ENCODE results near the gene LAD1. TPM values are rescaled to one million over a fixed set of nuclear protein-coding genes. Genes with fewer than 3 reads are reported as not detected.

LAD1 gene
- total RNA-seq, 2 experiments from 2014 or later = not detected

DNA sequence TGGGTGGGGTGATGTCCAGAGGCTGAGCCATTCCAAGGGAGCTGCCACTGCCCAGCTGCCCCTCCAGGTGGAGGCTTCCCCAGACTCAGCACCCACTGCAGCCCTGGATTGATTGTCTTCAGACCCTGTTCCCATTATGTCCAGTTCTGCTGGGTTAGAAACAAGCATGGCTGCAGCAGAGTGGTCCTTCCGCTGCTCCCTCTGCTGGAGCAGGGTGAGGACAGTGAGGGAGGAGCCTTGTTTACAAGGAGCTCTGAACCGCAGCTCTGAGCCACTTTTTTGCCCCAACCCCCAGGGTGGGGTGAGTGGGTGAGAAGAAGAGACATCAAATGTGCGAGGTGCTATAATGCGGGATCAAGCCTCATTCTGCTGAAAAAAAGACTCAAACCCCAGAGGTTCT lies 24.0 kb downstream of the LAD1 start:
- Mint-ChIP-seq H3K36me3 (ENCODE audit: low read depth) (no peaks in the 10 kb centered on the region), H3K4me3 (no peak overlapping the region), H3K27ac (no peak overlapping the region), H3K27me3 (peaks cover 16% of the 10 kb centered on the region), H3K9me3 (ENCODE audit: low read depth) (no peaks in the 10 kb centered on the region), H3K4me1 (no peaks in the 10 kb centered on the region)
- intact Hi-C loops (cut with DNase I, micrococcal nuclease) = no loop called here
- ChIA-PET POLR2A (no interaction called here), CTCF (interaction anchor here (0.7 to 3.8 kb wide), 3 partner anchors 8 to 34 kb away, joined by 3 to 22 read pairs (median 4); no protein-coding TSS in a partner anchor)
- DNase-seq (no peak), ATAC-seq (no peak)

DNA sequence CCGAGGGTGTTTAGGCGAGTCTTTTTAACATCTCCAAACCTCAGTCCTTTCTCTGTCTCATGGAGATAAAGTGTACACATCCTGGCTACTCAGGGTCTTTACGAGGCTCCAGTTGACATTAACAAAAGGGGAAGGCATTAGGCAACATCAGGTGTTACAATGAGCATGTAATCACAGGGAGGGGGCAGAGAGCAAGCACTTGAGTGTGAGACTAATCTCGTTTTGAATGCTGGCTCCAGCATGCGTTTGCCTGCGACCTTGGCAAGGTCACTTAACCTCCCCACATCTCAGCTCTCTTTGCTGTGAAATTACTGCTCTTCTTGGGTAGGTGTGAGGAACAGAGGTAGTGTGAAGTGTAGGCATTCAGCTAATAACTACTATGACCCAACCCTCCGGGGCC lies 24.8 kb downstream of the LAD1 start:
- ChIA-PET POLR2A (no interaction called here), CTCF (interaction anchor here (1.1 kb wide), 1 partner anchor 33 kb away, joined by 4 read pairs; no protein-coding TSS in a partner anchor)
- Mint-ChIP-seq H3K27me3 (peaks cover 16% of the 10 kb centered on the region), H3K4me3 (no peak overlapping the region), H3K9me3 (ENCODE audit: low read depth) (no peaks in the 10 kb centered on the region), H3K4me1 (no peaks in the 10 kb centered on the region), H3K36me3 (ENCODE audit: low read depth) (no peaks in the 10 kb centered on the region), H3K27ac (no peak overlapping the region)
- intact Hi-C loops (cut with DNase I, micrococcal nuclease) = no loop called here
- DNase-seq = no peak
- ATAC-seq = no peak

DNA sequence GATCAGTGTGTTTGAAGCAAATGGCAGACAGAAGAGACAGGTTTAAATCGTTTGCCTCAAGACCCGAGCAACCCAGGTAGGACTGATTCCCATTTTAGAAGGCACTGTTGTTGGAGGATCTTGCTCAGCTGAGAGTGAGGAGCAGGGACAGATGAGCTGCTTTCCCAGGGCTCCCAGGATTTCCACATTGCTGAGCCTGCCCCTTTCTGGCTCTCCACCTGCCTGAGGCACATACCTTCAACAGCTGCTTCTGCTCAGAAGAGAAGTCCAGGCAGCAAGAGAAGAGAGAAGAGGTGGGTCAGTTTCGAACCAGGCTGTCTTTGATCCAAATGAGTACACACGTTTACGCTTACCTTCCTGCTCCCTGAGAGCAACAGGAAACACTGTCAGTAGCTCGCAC lies 27.3 kb downstream of the LAD1 start:
- Mint-ChIP-seq H3K4me3 (no peak overlapping the region), H3K27ac (no peak overlapping the region), H3K4me1 (no peaks in the 10 kb centered on the region), H3K36me3 (ENCODE audit: low read depth) (no peaks in the 10 kb centered on the region), H3K27me3 (peaks cover 24% of the 10 kb centered on the region), H3K9me3 (ENCODE audit: low read depth) (no peaks in the 10 kb centered on the region)
- POLR2A ChIA-PET = no interaction called here
- ATAC-seq (no peak), DNase-seq (no peak)
- intact Hi-C loops (cut with DNase I, micrococcal nuclease) = no loop called here
- CTCF ChIA-PET = interaction anchor here (1.3 to 1.4 kb wide), 2 partner anchors 9 to 16 kb away, joined by 3 read pairs; no protein-coding TSS in a partner anchor

DNA sequence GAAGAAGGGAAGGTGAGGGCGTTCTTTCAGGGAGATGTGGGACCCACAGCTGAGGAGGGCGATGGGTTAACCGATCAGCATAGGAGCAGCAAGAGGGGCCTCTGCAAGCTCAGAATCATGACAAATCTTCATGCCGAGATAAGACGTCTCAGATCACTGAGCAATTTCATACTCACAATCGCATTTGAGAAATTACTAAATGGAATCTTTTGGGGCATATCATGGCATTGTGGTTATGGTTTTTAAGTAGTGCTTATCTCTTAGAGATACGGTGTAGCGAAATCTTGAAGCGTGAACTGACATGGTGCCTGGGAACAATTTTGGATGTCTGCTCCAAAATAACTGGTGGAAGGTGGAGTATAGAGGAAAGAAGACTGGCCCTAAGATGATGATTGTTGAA lies 27.8 kb downstream of the LAD1 start:
- DNase-seq = no peak
- Mint-ChIP-seq H3K4me1 (no peaks in the 10 kb centered on the region), H3K9me3 (ENCODE audit: low read depth) (no peaks in the 10 kb centered on the region), H3K36me3 (ENCODE audit: low read depth) (no peaks in the 10 kb centered on the region), H3K27me3 (peaks cover 24% of the 10 kb centered on the region), H3K27ac (no peak overlapping the region), H3K4me3 (no peak overlapping the region)
- intact Hi-C loops (cut with DNase I, micrococcal nuclease) = no loop called here
- CTCF ChIA-PET = interaction anchor here (1.3 kb wide), 1 partner anchor 16 kb away, joined by 3 read pairs; no protein-coding TSS in a partner anchor
- ATAC-seq = no peak
- POLR2A ChIA-PET = interaction anchor here (0.6 kb wide), 1 partner anchor 190 kb away, joined by 4 read pairs; no protein-coding TSS in a partner anchor

DNA sequence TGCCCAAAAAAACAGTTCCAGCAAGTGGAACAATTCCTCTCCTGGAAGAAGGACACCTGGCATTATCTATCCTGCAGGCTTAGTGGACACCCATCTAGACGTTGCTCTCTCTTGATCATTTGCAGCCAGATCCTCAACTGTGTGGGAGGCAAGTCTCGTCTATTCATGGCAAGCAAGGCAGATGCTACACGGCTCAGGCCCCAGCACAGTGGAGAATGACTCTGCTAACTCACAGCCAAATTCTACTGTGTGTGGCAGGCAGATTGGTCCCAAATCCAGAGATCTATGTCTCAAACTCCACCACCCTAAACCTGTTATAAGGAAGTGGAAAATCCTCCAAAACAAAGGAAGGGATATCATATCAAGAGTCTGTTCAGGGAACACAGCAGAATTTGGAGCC lies 28.6 kb downstream of the LAD1 start:
- DNase-seq = no peak
- H3K9me3 Mint-ChIP-seq (ENCODE audit: low read depth) = no peaks in the 10 kb centered on the region
- no peak for ATAC-seq
- H3K27ac Mint-ChIP-seq = no peak overlapping the region
- H3K4me1 Mint-ChIP-seq = no peaks in the 10 kb centered on the region
- no peaks in the 10 kb centered on the region for H3K36me3 Mint-ChIP-seq (ENCODE audit: low read depth)
- peaks cover 24% of the 10 kb centered on the region for H3K27me3 Mint-ChIP-seq
- ChIA-PET POLR2A (interaction anchor here (0.6 kb wide), 1 partner anchor 191 kb away, joined by 4 read pairs; no protein-coding TSS in a partner anchor), CTCF (interaction anchor here (1.3 kb wide), 1 partner anchor 15 kb away, joined by 3 read pairs; no protein-coding TSS in a partner anchor)
- intact Hi-C loops (cut with DNase I, micrococcal nuclease) = no loop called here
- no peak overlapping the region for H3K4me3 Mint-ChIP-seq

DNA sequence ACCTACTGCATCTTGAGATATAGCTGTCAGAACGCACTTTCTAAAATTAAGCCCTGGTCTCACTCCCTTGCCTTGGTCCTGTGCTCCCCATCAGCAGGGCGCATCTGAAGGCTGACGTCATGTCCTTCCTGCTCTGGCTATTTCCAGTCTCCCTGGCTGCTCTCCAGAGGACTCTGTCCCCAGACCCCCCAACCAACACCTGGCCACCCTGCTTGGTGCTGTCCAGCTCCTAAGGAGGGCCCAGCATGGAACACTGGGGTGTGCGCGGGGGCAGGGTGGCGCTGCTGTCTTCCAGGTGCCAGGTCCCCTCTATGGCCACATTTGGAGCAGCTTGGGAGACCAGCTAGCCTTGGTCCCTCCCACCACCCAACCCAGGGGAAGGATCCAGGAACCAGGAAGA lies 29.9 kb downstream of the LAD1 start:
- ATAC-seq (no peak), DNase-seq (no peak)
- H3K4me1 Mint-ChIP-seq = no peaks in the 10 kb centered on the region
- intact Hi-C loops (cut with DNase I, micrococcal nuclease) = no loop called here
- no peaks in the 10 kb centered on the region for H3K36me3 Mint-ChIP-seq (ENCODE audit: low read depth)
- H3K27ac Mint-ChIP-seq = no peak overlapping the region
- POLR2A ChIA-PET = no interaction called here
- H3K9me3 Mint-ChIP-seq (ENCODE audit: low read depth) = no peaks in the 10 kb centered on the region
- CTCF ChIA-PET = interaction anchor here (0.6 to 0.9 kb wide), 2 partner anchors 23 to 202 kb away, joined by 3 to 4 read pairs; no protein-coding TSS in a partner anchor
- H3K27me3 Mint-ChIP-seq = peaks cover 22% of the 10 kb centered on the region
- H3K4me3 Mint-ChIP-seq = no peak overlapping the region

DNA sequence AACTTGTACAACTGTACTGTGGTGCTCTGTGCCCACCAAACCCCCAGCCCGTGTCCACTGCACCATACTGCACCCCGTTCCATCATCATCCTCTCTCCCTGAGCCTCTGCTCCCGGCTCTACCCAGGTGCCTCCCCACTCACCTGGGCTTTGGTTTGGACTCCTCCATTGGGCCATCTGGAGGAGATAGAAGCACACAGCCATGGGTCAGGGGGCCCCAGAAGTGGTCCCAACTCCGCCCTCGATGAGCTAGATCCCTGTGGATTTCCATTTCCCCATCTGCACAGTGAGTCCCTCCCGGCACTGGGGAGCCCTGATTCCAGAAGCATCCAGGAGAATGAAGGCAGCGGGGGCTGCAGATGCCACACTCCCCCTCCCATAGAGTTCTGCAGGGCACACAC lies 32.4 kb downstream of the LAD1 start:
- DNase-seq = no peak
- POLR2A ChIA-PET = no interaction called here
- H3K36me3 Mint-ChIP-seq (ENCODE audit: low read depth) = no peaks in the 10 kb centered on the region
- no peaks in the 10 kb centered on the region for H3K4me1 Mint-ChIP-seq
- no peaks in the 10 kb centered on the region for H3K9me3 Mint-ChIP-seq (ENCODE audit: low read depth)
- intact Hi-C loops (cut with DNase I, micrococcal nuclease) = no loop called here
- H3K27me3 Mint-ChIP-seq = peaks cover 20% of the 10 kb centered on the region
- CTCF ChIA-PET = interaction anchor here (1.8 kb wide), 1 partner anchor 112 kb away, joined by 6 read pairs; no protein-coding TSS in a partner anchor
- no peak for ATAC-seq
- H3K4me3 Mint-ChIP-seq = no peak overlapping the region
- H3K27ac Mint-ChIP-seq = no peak overlapping the region

DNA sequence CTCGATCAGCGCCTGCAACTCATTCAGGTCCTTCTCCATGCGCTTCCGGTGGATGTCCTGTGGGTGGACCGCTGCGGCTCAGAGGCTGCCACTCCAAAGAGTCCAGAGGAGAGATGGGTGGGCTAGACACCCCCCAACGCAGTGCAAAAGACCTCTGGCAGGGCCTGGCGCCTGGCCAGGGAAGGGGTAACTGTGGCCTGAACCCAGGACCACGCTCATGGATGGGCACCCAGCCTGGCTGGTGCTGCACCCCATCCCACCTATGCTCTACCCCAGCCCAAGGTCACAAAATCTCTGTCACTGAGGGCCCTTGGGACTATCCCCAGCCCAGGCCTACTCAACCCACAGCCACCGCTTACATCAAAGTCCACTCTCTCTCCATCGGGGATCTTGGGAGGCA lies 33.9 kb downstream of the LAD1 start:
- H3K27ac Mint-ChIP-seq = no peak overlapping the region
- no peak for DNase-seq
- no peak overlapping the region for H3K4me3 Mint-ChIP-seq
- intact Hi-C loops (cut with DNase I, micrococcal nuclease) = no loop called here
- H3K4me1 Mint-ChIP-seq = no peaks in the 10 kb centered on the region
- no peaks in the 10 kb centered on the region for H3K36me3 Mint-ChIP-seq (ENCODE audit: low read depth)
- peaks cover 13% of the 10 kb centered on the region for H3K27me3 Mint-ChIP-seq
- CTCF ChIA-PET = interaction anchor here (4.5 kb wide), 1 partner anchor 12 kb away, joined by 22 read pairs; the partner anchor contains the start of gene TNNT2
- POLR2A ChIA-PET = no interaction called here
- no peak for ATAC-seq
- no peaks in the 10 kb centered on the region for H3K9me3 Mint-ChIP-seq (ENCODE audit: low read depth)

DNA sequence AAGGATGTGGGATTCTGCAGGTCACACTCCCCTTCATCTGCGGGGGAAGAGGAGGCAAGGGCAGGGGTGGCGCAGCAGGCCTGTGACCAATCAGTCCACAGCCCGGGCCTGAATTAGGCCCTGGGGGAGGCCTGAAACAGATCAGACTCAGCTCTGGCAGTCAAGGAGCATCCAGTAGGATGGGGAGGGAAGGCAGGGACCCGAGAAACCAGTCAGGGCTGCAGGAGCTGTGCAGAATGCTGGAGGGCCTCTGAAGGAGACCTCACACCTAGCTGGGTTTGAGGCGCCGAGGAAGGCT lies 34.4 kb downstream of the LAD1 start:
- no peaks in the 10 kb centered on the region for H3K9me3 Mint-ChIP-seq (ENCODE audit: low read depth)
- no peaks in the 10 kb centered on the region for H3K36me3 Mint-ChIP-seq (ENCODE audit: low read depth)
- no peak overlapping the region for H3K27ac Mint-ChIP-seq
- ChIA-PET CTCF (interaction anchor here (4.5 kb wide), 1 partner anchor 12 kb away, joined by 22 read pairs; the partner anchor contains the start of gene TNNT2), POLR2A (no interaction called here)
- H3K4me1 Mint-ChIP-seq = no peaks in the 10 kb centered on the region
- intact Hi-C loops (cut with DNase I, micrococcal nuclease) = no loop called here
- H3K27me3 Mint-ChIP-seq = peaks cover 13% of the 10 kb centered on the region
- no peak overlapping the region for H3K4me3 Mint-ChIP-seq
- no peak for DNase-seq
- no peak for ATAC-seq

DNA sequence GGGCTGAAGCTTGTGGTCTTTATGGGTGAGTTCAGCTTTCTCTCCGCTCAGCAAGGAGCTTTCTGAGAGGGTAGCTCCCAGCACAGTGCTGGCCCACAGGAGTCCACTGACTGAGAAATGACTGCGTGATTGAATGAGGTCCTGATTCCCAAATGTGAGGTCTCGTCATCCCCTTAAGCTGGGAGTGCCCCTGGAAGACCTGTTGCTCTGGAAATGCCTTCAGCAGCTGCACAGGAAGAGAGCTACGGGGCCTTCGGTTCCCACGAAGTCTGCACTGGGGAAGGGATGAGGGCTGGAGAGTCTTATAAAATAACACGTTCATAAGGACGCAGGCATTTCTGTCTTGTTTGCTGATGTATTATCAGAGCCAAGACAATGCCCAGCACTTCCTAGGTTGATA lies 35.7 kb downstream of the LAD1 start:
- H3K36me3 Mint-ChIP-seq (ENCODE audit: low read depth) = no peaks in the 10 kb centered on the region

DNA sequence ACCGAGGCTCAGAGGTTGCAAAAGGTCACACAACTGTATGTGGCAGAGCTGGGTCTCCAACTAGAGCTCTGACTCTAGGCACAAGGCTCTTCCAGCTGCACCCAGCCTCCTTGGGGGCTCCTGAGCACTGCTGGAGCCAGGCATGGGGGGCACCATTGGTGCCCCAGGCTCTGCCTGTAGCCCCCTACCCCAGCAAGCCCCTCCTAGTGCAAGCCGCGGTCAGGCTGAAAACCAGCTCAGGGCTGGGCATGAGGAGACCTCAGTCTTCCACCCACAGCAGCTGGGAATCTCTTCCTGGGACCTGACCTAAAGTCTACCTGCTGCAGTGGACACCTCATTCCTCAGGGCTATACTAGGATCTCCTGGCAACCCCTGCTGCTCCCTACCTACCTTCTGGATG lies 36.2 kb downstream of the LAD1 start:
- Mint-ChIP-seq H3K27me3 (peaks cover 9% of the 10 kb centered on the region), H3K27ac (no peak overlapping the region), H3K4me3 (no peak overlapping the region), H3K36me3 (ENCODE audit: low read depth) (no peaks in the 10 kb centered on the region), H3K9me3 (ENCODE audit: low read depth) (no peaks in the 10 kb centered on the region), H3K4me1 (no peaks in the 10 kb centered on the region)
- no peak for ATAC-seq
- CTCF ChIA-PET = interaction anchor here (0.8 to 5.7 kb wide), 7 partner anchors 13 to 216 kb away, joined by 3 to 23 read pairs (median 4); partner anchors contain the start of gene TNNT2
- intact Hi-C loops (cut with DNase I, micrococcal nuclease) = no loop called here
- DNase-seq = no peak
- POLR2A ChIA-PET = no interaction called here

More for the DNA sequence above, 35.7 kb downstream of the LAD1 start:
- DNase-seq = no peak
- Mint-ChIP-seq H3K9me3 (ENCODE audit: low read depth) (no peaks in the 10 kb centered on the region), H3K4me1 (no peaks in the 10 kb centered on the region), H3K27me3 (peaks cover 9% of the 10 kb centered on the region), H3K4me3 (no peak overlapping the region), H3K27ac (no peak overlapping the region)
- intact Hi-C loops (cut with DNase I, micrococcal nuclease) = no loop called here
- ChIA-PET CTCF (interaction anchor here (0.6 to 4.5 kb wide), 5 partner anchors 13 to 123 kb away, joined by 3 to 22 read pairs (median 4); partner anchors contain the start of gene TNNT2), POLR2A (no interaction called here)
- ATAC-seq = no peak

DNA sequence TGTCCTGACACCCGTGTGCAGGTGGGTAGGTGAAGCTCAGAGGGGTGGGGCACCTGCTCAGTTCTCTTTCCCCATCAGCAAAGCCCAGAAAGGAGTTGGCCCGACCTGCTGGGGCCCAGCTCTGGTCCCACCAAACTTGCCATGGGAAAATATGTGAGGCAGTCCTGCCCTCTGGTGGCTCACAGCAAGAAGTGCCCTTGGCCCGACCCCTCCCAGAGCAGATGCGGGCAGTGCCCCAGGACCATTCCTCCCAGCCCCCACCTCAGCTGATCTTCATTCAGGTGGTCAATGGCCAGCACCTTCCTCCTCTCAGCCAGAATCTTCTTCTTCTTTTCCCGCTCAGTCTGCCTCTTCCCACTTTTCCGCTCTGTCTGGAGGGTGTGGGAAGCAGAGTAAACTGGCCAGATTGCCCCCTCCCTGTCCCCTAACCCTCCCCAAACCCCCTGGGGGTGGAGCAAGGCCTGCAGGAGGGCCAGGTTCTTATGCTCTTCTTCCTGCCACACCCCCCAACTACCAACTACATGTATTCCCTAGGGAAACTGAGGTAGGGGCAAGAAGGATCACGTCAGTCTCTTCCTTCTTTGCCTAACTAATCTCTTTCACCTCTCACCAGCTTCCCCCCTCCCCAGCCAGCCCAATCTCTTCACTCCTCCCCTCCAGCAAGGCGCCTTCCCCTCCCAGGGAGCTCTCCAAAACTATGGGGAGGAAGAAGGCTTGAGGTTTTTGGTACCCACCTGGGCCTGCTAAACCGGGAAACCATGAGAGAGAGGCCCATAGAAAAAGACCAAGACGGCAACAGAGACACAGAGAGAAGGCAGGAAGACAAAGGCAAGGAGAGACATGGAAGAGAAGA lies 37.2 kb downstream of the LAD1 start:
- Mint-ChIP-seq H3K4me3 (no peak overlapping the region), H3K9me3 (ENCODE audit: low read depth) (no peaks in the 10 kb centered on the region), H3K4me1 (no peaks in the 10 kb centered on the region), H3K27ac (no peak overlapping the region), H3K36me3 (ENCODE audit: low read depth) (no peaks in the 10 kb centered on the region), H3K27me3 (peaks cover 5% of the 10 kb centered on the region)
- peak; percentile 73 for ATAC-seq
- CTCF ChIA-PET = interaction anchor here (0.7 to 5.7 kb wide), 10 partner anchors 15 to 227 kb away, joined by 3 to 23 read pairs (median 4); partner anchors contain the start of gene TNNT2
- intact Hi-C loops (cut with DNase I, micrococcal nuclease) = loop anchor here (1.0 kb wide), 1 partner anchor 108 kb away; no protein-coding TSS in a partner anchor
- POLR2A ChIA-PET = no interaction called here
- peak; percentile 62 for DNase-seq
